ENCODE results near the gene CLDN6.

CLDN6 gene

DNA sequence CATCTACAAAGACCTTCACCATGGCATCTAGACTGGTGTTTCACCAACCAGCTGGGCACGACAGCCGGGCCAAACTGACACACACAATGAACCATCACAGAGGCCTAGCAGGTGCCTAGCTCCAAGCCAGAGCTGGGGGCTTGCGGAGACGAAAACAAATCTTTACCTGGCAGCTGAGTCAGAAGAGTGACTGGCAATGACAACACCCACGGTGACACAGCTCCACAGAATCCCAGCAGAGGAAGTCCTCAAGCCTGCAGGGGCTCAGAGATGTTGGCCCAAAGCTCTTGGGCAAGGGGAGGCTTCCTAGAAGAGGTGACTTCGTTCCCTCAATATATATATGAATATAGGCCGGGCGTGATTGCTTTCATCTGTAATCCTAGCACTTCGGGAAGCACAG is 33.5 kb upstream of the CLDN6 start:
- no peak for DNase-seq

DNA sequence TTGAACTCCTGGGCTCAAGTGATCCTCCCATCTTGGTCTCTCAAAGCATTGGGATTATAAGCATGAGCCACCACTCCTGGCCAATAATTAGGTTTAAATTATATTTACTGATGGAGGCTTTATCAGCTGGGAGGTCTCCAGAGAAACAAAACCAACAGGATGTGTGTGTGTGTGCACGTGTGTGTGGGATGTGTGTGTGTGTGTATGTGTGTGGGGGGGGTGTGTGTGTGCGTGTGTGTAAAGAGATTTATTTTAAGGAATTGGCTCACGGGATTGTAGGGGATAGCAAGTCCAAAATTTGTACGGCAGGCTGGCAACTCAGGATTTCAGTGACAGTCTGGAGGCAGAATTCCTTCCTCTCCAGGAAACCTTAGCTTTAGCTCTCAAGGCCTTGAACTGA is 33.0 kb upstream of the CLDN6 start:
- DNase-seq: no peak

DNA sequence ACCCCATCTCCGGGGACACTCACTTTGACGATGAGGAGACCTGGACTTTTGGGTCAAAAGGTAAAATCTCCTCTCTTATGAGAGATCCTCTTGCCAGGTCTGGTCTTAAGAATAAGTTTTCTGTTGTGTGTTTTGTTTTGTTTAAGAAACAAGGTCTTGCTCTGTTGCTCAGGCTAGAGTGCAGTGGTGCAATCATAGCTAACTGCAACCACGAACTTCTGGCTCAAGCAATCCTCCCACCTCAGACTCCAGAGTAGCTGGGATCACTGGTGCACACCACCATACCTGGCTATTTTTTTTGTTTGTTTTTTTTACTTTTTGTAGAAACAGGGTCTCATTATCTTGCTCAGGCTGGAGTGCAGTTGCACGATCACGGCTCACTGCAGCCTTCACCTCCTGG is 32.5 kb upstream of the CLDN6 start:
- DNase-seq: no peak

DNA sequence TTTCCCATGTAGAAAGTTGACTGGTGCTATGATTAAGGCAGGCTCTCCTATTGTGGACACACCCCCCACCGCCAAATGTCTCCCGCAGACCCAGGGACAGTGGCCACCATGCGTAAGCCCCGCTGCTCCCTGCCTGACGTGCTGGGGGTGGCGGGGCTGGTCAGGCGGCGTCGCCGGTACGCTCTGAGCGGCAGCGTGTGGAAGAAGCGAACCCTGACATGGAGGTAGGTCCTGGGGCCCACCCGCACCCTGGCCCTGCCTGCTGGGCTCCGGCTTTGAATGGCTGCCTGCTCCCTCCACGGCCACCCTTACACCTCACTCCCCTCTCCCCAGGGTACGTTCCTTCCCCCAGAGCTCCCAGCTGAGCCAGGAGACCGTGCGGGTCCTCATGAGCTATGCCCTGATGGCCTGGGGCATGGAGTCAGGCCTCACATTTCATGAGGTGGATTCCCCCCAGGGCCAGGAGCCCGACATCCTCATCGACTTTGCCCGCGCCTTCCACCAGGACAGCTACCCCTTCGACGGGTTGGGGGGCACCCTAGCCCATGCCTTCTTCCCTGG is 32.0 kb upstream of the CLDN6 start:
- no peak for DNase-seq

DNA sequence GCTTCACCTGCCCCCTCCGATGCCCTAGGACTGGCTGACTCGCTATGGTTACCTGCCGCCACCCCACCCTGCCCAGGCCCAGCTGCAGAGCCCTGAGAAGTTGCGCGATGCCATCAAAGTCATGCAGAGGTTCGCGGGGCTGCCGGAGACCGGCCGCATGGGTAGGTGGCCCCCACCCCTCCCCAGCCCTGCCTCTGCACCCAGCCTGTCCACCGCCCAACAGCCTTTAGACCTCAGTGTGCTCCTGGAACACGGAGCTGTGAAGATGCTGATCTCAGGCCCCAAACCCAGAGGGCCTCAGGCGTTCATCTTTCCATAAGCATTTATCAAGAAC is 29.4 kb upstream of the CLDN6 start:
- no peak for DNase-seq

DNA sequence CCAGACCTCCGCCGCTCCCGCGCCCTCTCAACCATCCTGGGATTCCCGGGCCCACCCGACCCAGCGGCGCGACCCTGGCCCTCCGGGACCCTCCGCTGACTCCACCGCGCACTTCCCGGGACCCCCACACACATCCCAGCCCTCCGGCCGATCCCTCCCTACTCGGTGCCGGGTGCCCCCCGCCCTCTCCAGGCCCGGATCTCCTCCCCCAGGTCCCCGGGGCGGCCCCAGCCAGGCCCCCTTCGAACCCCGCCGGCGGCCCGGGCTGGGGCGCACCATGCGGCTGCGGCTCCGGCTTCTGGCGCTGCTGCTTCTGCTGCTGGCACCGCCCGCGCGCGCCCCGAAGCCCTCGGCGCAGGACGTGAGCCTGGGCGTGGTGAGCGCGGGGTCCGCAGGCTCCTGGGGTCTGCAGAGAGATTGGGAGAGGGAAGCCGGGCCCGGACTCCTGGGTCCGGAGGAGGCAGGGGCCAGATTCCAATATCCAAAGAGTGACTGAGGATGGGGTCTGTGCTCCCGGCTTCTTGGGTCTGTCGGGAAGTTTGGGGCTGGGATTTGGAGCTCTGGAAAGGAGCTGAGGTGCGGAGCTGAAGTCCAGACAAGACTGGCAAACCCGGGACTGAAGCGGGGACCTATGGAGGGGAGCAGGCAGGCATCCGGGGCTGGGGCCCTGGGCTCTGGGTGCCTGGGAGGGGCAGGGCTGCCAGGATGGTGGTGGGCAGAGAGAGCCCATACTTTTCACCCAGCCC is 28.8 kb upstream of the CLDN6 start:
- no peak for DNase-seq

DNA sequence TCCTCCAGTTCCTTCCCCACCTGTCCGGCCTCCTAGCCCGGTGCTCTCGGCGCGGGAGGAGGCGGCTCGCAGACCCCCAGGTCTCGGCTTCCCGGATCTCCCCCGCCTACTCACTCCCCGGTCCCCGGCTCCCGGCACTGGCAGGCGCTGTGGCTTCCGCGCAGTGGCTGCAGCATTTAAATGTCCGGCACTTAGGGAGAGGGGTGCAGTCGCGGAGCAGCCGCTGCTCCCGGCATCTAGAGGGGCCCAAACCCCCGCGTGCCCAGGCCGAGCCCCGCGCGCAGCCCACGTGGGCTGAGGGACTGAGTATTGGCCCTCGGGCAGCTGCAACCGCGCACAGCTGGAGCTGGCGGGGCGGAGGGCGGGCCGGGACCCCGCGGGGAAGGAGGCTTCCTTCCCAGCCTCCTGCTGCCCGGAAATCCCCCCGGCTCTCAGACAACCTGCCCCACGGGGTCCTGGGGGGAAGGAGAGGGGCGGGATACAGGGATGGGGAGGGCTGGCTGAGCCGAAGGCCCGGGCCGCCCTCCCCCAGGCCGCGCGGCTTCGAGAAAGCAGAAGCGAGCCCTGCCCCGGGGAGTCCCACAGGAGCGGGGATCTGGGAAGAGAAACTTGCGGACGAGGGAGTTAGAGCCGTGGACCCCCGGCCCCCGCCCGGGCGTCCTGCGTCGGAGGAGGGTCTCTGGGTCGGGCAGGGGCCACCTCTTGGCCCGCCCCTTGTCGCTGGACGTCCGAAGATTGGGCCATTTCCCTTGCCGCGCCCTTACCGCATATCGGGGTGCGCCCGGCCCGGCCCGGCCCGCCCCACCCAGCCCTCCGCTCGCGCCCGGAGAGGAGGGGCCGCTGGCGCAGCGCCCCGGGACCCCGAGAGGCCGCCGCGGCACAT is 28.0 kb upstream of the CLDN6 start, which contains the start of gene MMP25:
Gene MMP25 (plus strand): TSS at position 804 of the 883 bp plus-strand sequence. CDS start 357 bp downstream, outside the sequence.
- DNase-seq: no peak

DNA sequence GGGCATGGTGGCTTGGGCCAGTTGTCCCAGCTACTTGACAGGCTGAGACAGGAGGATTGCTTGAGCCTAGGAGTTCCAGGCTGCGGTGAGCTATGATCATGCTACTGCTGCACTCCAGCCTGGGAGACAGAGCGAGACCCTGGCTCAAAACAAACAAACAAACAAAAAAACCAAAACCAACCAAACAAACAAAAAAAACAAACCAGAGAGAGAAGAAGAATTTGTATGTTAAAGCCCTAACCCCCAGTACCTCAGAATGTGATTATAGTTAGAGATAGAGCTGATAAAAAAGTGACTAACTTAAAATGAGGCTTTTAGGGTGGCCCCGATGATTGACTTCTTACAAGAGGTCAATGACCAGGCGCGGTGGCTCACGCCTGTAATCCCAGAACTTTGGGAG is 26.7 kb upstream of the CLDN6 start:
- no peak for DNase-seq

DNA sequence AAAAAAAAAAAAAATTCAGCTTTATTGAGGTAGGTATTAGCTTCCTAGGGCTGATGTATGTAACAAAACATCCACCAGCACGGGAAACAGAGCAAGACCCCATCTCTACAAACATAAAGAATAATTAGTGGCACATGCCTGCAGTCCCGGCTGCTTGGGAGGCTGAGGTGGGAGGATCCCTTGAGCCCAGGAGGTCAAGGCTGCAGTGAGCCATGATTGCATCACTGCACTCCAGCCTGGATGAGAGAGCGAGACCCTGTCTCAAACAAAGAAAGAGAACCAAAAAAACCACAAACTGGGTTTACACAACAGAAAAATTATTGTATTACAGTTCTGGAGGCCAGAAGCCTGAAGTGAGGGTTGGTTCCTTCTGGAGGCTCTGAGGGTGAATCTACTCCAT is 24.4 kb upstream of the CLDN6 start:
- DNase-seq: no peak

DNA sequence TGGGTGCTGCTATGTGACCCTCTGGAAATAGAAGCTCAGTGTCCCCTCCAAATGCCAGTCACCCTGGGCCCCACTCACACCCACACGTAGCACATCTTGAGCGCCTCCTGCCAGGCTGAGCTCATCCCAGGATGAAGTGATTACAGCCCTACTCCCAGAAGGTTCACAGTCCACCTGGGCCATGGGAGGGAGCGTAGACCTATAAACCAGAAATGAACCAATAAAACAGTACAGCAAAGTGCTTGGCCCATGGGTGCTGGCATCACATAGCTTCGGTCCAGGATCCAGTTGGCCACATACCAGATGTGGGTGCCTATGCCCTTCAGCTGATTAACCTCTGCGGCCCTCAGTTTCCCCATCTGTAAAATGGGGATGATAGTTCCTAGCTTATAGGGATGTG is 20.9 kb upstream of the CLDN6 start:
- no peak for DNase-seq

DNA sequence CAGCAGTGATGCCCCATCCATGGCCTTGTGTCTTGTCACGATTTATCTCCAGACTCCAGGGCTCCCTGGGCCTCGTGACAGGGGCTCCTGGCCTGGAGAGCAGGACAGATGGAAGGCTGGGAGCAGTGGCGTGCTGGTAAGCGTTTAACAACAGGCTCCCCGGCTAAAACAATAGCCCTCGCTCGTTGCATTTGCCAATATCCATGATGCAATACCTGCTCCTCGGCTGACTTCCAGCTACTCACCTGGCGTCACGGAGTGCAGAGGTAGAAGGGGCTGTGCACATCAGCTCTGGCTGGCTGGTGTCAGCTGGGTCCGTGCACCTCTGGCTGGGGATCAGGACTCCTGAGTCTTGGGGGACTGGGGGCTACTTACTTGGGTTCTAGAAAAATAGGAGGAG is 20.3 kb upstream of the CLDN6 start:
- no peak for DNase-seq

DNA sequence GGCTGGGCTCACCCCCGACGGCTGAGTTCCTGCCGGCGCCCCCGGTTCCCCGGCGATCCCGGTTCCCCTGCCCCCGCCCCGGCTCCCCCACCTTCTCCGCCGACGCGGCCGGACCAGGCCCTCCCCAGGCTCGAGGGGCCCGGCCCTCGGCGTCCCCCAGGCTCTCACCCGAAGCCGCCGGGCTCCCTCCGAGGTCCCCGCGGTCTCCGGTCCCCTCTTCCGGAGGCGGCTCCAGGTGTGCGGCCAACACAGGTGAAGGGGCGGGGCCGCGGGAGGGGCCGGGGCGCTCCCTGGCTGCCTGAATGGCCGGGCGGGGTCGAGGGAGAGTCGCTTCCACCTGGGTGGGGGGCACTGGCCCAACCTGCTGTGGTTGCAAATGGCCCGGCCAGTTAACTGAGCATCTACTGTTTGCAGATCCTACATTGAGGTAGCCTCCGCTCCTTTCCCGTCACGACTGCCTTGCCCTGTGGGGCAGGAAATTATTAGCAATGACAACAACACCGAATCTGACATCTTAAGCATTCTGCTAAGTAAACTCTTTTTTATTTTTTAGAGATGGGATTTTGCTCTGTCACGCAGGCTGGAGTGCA is 18.8 kb upstream of the CLDN6 start, which contains the start of gene BICDL2:
Gene BICDL2 (minus strand): TSS at position 219 of the 590 bp plus-strand sequence. CDS start 1,448 bp downstream, outside the sequence.
- DNase-seq: no peak

DNA sequence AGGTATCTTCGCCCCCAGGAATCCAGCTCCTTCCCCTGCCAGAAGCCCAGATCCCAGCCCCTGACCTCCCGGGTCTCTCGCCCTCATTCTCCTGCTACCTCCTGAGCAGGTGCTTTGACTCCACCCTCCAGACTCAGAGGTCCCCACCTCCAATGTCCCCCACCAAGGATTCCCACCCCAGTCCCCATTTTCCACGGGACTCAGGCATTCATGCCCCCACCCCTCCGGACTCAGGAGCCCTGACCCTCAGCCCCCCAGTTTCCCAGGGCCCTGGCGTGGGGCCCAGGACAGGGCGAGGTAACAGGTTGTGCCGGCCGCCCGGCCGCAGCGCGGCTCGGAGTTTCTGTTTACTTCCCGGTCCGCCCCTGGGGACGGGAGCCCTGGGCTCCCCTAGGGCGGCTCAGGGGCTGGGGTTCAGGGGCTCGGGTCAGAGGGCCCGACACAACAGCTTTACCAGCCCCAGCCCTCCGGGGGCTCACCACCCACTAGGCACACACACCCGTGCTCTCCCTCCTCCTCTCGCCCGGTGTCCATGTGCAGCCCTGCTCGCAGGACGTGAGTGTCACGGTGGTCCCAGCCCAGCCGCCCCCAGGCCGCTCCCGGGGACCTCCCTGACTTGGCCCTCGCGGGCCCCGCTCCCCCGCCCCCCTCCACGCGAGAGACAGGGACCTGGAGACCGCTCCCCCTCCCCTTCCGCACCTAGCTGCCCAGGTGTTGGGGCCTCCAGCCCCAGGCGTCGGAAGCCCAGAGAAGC is 18.2 kb upstream of the CLDN6 start:
- DNase-seq: no peak

DNA sequence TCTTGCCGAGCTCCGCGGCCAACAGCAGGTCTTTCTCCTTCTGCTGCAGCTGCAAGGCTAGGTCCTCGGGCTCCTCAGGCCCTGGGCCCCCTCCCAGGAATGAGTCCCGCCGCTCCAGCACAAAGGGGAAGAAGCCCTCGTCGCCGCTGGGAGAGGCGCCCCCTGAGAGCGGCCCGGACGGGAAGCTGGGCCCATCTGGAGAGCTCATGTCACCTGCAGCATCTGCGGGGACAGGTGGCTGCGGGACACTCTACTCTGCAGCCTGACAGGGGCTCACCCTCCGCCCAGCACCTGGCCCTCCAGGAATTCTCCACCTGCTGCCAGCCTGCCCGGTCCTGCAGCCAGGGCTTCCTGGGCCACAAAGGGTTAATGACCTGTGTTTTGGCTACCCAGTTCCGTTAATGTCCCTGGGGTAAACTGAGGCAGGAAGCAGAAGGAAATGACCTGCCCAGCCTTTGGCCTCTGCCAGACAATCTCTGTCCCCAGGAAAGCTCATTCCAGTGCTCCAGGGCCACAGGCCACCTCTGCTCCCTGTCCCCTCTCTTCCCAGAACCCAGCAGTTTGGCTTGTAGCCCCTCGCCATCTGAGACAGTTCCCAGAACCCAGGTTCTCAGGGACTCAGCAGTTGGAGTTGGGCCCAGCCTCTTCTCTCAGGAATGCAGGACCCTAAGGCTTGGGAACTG is 17.4 kb upstream of the CLDN6 start:
- DNase-seq: no peak

DNA sequence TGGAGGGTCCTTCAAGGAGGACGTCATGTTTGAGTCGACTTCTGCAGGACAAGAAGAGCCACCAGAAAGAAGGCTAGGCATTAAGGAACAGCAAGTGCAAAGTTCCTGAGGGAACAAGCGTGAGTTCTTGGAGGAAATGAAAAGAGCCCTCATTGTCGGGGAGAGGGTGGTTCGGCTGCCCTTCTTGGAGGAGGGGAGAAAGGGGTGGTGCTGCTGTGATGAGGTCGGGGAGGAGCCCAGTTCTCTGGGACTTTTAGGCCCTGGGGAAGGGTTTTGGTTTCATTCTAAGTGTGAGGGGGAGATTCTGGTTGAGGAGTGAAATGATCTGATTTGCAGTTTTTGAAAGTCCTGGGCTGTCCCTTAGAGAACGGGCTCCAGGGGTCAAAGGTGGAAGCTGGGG is 14.6 kb upstream of the CLDN6 start:
- no peak for DNase-seq

DNA sequence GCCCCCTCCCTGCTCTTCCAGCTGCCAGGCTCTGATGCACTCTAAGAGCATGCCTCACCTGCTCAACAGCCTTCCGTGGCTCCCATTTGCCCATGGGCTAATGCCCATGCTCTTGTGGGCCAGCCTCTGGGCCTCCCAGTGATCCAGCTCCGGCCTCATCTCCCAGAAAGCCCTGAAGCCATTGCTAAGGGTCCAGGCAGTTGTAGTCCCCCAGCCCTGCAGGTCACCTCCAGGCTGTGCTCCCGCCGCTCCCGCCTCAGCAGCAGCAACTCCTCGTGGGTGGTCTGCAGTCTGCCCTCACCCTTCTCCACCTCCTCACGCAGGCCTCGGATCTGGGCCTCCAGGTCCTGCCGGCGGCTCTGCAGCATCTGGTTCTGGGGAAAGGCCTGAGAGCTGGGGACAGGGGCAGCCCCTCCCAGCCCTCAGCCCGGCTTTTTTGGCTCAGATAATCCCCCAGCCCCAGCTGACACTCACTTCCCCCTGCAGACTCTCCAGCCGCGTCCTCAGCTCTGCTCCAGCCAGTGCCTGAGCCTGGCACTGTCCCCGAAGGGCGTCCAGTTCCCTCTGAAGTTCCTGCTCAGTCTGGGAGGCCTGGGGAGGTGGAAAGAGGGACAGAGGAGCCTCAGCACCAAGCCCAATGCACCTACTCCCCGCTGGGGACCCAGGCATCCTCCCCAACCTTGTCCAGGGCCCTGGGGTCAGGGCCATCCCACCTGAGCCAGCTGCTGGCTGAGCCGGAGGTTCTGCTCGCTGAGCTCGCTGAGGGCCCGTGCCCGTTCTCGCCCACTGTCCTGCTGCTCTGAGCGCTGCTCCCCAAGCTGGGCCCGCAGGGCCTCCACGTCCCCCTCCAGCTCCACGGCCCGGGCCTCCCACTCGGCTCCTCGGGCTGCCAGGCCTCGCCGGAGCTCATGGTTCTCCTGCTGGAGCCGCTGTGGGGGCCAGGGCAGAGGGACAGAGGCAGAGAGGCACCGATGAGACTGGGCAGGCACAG is 12.5 kb upstream of the CLDN6 start:
- DNase-seq: no peak

DNA sequence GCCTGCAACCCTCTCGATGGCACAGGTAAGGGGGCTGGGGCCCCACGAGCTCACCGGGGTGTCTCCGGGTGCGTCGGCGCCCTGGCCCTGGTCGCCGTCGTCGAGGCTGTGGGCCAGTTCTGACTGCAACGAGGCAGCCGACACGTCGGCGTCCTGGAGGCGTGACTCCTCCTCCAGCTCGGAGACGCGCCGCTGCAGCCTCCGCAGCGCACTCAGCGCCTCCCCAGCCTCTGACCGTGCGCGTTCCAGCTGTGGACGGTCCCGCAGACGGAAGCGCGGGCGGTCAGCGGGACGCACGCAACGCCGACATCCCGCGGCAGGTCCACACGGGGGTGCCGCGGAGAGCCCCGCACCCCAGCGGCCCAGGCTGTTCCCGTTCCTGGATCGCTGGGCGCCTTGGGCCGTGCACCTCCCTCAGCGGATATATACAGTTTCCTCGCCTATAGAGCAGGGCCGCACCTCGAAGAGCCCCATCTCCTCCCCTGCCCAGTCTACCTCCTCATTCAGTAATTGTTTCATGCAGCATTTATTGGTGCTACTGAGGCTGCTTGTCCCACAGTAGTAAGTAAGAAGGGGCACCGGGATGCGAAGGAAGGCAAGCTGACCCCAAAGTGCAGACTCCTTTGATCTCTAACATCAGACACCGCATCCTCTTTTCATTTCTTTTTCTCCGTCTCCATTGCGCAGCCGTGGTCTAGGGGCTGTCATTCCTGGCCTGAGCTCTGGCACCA is 11.7 kb upstream of the CLDN6 start:
- DNase-seq: peak; percentile 43

DNA sequence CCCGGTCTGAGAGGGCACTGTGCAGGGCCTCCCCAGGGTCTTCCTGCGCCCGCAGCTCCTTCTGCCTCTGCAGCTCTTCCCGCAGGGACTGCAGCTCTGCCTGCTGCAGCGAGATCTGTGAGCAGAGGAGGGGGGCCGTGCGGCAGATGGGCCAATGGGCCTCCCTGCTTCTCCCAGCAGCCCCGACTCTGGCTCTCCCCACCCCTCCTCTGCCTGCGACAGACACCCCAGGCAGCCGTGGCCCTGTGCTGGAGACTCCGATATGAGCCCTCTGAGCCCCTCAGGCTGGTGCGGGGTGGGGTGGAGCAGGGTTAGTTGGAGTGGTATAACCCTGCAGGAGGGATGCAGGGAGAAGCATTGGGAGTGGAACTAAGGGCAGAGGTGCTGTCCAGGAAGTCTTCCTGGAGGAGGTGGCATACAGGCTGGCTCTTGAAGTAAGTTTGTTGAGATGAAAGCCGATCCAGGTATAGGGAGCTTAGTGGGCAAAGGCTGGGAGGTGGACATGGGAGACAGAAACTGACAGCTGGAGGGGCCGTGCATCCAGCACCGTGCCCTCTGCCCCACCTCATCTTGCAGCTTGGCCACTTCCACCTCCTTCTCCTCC is 10.8 kb upstream of the CLDN6 start:
- DNase-seq: no peak

DNA sequence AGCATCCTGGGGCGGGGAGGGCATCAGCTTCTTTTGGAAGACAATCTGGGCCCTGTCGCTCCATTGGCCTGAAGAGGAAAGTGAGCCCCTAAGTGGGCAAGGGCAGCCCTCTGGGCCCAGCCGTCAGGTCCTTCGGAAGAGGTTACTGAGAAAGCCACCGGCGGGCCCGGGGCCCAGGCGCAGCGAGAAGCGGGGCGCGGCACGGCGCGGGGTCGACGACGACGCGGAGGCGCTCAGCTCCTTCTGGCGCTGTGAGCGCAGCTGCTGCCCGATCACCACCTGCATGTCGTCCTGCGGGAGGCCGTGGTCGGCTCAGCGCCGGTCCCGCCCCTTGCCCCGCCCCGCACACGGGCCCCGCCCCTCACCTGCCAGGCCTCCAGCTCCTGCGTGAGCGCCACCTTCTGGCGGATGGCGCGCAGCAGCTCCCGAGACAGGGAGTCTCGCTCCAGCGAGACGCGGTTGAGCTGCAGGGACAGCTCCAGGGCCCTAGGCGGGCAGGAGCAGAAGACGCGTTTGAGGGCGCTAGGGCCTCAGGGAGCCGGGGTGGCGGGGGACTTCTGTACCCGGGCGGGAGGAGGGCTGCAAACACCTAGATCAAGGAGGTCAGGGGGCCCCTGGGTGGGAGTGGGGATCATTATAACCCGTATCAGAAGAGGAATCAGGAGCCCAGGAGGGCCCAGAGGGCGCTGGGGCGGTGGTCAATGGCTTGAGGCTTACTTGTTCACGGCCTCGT is 10.2 kb upstream of the CLDN6 start:
- peak; percentile 76 for DNase-seq

Data from fibroblast of skin of scalp (primary cell).